GM19099 (cell line): ENCODE results near the gene PSME4.

ENCODE experiments used
- POLR2A ChIP-seq: IDR thresholded peaks from 3 replicates; pipeline ENCODE4 v1.6.1; 2011; ENCODE audit warnings: low read depth; ENCODE audit not compliant: insufficient read length; ENCODE audit errors: extremely low read depth

Gene PSME4

DNA sequence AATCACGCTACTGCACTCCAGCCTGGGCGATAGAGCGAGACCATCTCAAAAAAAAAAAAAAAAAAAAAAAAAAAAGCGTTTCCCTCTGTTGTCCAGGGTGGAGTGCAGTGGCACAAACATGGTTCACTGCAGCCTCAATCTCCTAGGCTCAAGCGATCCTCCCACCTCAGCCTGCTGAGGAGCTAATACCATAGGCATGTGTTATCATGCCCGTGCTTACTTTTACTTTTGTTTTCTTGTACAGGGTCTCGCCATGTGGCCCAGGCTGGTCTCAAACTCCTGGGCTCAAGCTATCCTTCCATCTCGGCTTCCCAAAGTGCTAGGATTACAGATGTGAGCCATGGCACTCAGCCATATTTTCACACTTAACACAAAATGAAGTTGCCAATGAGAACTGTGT, 37.5 kb downstream of the PSME4 start:
- no peak for TF ChIP-seq POLR2A

DNA sequence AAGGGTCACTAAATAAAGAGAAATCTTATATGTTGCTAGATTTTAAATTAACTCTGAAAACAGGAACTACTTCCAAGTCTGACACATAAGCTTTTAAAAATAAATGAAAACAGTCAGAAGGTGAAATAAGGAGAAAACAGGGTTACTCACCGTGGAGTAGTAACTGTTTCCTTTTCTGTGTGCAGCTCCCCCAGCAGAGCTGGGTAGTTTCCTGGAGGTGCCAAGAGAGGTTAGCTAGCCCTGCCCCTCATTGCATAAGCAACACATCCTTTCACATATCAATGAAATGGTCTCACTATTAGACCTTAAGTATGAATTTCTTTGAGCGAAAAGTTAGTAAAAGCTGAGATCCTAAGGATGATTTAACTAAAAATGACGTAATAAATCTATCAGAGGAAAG, 57.1 kb downstream of the PSME4 start:
- no peak for TF ChIP-seq POLR2A

DNA sequence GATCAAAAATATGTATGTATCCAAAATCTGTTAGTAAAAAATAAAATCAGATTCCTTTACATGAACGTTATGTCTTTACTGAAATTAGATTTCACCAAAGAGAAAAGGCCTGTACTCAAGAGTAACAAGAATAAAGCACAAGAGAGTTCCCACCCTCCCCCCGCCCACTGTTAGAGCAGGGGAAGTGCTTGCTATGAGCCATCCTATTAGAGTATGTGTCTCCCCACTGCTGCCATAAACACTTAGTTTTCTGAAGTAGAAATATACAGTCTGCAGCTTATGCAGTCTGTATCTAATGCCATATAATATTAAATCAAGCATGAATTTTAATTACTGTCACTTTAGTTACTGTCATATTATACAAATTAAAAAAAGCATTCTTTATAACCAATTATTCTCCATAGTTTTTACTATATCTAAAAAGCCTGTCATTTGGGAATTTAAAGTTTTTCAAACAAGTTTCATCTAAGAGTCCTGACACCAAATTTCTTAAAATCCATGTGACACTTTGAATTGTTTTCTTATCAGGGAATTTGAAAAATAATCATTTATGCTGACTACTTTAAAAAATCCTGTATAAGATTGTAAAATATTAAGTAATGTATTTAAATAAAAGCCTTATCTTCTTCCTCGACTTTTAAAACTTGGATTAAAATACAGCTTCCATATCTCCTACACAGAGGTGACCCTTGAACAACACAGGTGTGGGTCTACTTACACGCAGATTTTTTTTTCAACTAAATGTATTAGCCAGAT, 59.2 kb downstream of the PSME4 start:
- no peak for TF ChIP-seq POLR2A

DNA sequence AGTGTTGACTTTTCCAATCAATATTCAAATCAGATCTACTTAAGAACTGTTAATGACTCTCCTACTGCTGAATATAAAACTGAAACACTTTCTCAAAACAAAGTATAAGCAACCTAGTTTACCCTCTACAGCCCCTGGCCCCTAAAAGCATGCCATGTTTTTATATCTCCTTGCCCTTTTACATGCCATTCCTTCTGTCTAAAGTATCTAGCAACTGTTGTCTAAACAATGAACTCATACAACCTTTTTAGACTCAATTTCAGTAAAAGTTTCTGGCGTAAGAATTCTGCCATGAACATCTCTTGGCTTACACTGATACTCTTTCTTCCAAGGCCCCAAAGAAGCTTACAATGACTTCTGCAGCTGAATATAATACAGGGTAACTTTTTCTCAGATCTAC, 63.2 kb downstream of the PSME4 start:
- TF ChIP-seq POLR2A: no peak

DNA sequence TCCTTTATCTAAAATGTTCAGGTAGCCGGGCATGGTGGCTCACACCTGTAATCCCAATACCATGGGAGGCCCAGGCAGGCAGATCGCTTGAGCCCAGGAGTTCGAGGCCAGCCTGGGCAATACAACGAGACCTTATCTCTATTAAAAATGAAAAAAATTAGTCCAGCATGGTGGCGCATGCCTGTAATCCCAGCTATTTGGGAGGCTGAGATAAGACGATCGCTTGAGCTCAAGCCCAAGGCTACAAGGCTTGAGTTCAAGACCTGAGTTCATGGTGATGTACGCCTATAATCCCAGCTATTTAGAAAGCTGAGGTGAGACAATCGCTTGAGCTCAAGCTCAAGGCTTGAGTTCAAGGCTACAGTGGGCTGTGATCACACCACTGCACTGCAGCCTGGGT, 65.4 kb downstream of the PSME4 start:
- TF ChIP-seq POLR2A: no peak

DNA sequence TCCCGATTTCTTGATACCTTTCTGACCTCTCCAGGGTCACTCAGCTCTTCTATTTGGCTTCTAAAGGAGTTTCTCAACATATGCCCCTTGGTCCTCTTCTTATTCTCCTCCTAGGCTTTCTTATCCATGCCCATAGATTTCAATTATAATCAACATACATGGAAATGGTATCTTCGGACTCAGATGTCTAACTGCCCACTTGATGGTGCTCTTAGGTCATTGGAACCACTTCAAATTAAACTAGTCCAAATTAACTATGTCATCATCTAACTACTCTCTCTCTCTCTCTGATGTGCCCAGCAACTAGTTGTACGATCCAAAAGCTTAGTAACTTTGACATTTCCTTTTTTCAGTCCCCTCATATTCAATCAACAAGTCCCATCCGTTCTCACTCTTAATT, 67.8 kb downstream of the PSME4 start:
- no peak for TF ChIP-seq POLR2A

DNA sequence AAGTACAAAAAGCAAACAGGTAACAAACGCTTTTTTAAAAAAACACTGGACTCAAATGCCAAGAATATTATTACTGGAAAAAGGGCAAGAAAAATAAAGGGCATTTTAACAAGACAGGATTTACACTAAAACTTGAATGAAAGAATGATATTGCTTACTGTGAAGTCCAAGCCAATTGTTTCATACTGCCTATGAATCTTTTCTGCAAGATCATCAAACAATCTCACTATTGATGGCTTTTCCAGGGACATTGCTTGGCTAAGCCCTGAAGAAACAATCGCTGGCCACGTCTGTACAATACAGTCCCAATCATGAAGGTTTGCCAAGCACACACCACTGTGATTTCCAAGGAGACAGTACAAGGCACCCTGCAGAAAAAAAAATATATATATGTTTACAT, 69.6 kb downstream of the PSME4 start:
- no peak for TF ChIP-seq POLR2A

DNA sequence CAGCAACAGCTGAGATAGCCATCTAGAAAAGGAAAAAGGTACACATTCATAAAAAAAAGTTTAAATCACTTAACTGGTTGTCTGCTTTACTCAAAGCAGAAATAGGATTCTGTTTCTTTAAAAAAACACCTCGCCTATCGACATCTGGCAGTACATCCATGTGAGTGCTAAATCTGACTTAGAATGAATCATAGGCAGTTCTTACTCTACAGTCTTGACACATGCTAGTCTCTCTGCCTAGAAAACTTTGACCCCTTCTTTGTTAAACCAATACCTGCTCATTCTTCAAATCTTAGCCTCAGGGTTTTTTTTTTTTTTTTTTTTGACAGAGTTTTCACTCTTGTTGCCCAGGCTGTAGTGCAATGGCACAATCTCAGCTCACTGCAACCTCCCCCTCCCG, 73.9 kb downstream of the PSME4 start:
- no peak for TF ChIP-seq POLR2A

DNA sequence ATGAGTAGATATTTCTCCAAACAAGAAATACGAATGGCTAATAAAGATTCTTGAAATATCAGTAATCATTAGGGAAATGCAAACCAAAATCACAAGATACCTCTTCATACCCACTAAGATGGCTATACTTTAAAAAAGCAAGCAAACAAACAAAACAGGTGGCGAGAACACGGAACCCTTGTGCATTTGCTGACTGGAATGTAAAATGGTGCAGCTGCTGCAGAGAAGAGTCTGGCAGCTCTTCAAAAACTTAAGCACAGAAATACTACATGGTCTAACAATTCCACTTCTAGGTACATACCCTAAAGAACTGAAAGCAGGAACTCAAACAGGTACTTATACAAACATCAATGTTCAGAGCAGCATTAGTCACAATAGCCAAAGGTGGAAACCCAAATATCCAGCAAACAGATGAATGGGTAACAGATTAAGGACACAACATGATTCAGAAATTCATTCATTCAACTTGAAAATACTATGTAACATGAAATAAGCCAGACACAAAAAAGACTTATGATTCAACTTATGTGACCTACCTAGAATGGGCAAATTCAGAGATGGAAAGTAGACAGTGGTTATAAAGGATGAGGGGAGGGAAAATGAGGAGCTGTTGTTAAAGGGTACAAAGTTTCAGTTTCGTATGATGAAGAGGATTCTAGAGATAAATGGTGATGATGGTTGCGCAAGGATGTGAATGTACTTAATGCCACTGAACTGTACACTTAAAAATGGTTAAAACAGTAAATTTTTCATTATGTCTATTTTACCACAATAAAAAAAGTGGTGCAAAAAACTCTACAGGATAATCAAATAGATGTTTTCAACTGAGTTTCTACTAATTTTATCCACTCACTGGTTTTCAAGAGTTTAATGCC, 84.2 kb downstream of the PSME4 start:
- no peak for TF ChIP-seq POLR2A

DNA sequence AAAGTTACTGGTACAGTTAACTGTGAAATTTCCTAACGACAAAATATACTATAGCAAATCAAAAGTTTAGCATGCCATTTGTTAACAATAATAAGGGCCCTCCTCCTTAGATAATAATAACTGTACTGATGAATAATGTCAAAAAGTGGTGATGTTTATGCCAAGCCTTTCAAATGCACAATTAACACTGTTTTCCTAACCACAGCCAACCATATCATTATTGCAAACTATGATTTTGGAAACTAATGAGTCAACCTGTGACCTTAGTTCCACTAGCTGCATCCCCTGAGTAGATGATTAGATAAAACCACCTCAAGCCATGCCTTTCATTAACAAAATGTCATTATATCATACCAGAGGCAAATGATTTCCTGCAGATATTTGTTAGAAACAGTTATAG, 85.9 kb downstream of the PSME4 start:
- no peak for TF ChIP-seq POLR2A

DNA sequence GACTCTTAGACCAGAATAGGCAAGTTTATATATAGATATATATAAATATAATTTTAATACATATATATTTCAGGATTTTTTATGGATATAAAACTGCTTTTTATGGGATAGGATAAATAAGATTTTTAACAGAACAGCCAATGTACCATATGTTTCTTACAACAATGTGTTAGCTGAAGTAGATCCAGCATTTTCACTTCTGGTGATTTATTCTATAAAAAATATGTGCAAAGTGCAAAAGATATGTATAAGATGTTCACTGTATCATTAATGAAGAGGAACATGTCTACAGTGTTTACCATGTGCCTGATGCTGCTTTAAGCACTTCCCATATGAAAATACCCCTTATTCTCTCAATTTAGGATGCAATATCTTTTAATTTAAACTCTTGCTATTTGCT, 88.8 kb downstream of the PSME4 start:
- TF ChIP-seq POLR2A: no peak

DNA sequence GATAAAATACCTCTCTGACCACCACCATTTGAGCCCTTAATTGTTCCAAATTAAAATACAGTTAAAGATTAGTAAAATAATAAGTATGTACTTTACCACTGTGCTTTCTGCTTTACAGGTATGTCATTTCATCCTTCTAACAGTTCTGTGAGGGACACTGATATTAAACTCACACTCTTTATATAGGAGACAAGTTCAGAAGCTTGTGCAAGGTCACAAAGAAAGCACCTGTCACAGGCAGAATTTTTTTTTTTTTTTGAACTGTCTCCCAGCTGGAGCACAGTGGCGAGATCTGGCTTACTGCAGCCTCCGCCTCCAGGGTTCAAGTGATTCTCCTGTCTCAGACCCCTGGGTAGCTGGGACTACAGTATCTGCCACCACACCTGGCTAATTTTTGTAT, 89.4 kb downstream of the PSME4 start:
- TF ChIP-seq POLR2A: no peak

DNA sequence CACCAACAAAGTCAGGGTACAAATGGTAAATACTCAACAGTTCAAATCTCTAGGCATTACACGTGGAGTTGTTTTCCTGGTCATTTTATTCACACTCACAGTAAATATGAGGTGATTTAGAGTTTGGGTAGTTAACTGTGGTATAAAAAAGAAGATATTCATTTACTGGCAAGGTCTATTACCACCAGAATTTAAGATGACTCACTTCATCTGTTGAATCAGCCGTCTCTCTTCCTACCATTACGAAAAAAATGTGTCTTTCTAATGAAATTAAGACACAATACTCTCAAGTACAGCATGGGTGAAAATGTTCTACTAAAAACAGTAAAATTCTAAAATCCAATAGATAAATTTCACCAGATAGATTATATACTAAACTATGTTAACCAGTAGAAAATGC, 90.0 kb downstream of the PSME4 start:
- TF ChIP-seq POLR2A: no peak

DNA sequence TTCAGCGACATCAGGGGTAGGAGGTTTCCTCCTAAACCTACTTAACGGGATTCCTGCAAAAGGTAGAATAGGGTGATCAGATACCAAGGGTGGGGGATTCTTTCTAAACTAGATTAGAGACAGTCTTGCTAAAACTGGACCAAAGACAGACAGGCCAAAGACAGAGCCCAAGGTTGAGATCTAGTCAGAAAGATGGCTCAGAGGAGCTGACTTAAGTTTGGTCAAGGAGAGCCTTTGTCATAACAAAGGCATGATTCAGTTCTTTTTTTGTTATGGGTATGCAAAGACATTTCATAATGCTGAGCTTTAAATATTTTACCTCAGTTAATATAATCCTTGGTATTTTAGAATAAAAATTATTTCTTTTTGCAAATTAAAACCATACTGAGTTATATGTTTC, 93.2 kb downstream of the PSME4 start:
- TF ChIP-seq POLR2A: no peak

DNA sequence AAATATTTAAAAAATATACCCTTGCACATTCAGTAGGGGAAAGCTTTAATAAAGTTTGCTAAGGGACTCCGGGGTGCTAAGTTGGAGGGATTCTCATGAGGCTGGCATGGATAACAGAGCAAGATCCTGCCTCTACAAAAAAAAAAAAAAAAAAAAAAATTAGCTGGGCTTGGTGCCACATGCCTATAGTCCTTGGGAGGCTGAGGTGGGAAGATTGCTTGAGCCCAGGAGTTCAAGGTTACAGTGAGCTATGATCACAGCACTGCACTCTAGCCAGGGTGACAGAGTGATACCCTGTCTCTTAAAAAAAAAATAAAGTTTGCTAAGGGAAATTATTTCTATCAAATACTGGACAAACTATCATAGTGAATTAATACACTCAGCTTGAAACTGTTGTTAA, 93.7 kb downstream of the PSME4 start:
- no peak for TF ChIP-seq POLR2A

DNA sequence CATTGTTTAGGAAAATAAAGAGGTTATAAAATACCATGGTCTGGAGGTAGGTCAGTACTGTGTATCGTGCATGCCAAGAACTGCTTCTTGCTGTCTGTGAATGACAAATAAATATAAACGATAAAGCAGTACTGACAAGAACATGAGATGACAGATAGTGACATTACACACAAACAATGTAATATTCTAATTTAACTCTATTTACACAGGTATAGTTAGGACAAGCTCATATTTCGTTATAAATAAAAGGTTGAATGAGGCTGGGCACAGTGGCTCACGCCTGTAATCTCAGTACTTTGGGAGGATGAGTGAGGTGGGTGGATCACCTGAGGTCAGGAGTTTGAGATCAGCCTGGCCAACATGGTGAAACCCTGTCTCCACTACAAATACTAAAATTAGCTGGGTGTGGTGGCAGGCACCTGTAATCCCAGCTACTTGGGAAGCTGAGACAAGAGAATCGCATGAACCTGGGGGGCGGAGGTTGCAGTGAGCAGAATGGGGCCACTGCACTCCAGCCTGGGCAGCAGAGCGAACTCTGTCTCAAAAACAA, 96.3 kb downstream of the PSME4 start:
- no peak for TF ChIP-seq POLR2A

DNA sequence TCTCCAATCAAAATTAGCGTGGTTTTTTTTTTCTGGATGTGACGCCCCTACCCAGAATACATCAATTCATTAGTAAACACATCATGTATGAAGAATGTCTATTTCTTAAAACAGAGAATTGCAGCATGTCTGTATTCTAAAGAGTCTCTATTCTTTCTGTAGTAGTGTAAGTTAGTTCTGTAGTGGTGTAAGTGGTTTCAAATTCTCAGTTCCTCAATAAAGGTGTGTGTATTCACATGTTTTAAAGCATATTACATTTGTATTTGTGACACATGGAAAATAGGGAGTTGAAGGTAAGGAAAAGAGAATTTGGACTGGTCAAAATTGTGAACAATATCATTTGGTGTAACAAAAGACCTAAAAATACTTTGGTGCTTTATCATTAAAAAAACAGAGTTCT, 103.0 kb downstream of the PSME4 start:
- TF ChIP-seq POLR2A: no peak

DNA sequence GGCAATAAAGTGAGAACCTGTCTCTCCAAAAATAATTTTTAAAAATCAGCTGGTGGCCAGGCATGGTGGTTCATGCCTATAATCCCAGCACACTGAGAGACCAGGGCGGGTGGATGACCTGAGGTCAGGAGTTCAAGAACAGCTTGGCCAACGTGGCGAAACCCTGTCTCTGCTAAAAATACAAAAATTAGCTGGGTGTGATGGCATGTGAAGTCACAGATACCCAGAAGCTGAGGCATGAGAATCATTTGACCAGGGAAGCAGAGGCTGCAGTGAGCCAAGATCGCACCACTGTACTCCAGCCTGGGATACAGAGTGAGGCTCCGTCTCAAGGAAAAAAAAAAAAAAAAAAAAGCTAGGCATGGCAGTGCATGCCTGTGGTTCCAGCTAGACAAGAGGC, 103.6 kb downstream of the PSME4 start:
- no peak for TF ChIP-seq POLR2A
